ENCODE data around the gene RNU6-9. TPM values are rescaled to one million over a fixed set of nuclear protein-coding genes. Genes with fewer than 3 reads are reported as not detected.

The RNU6-9 gene
- total RNA-seq, 3 donors from 2014 or later (not counting 1 experiment from before 2014, with no cell fraction given): not detected

GRCh38 chr19:884420-885211 is 8.7 kb upstream of the RNU6-9 start:
- DNase-seq (no peak), ATAC-seq (no peak)
- no peaks in the 10 kb centered on the region for H3K27me3 ChIP-seq (ENCODE audit: control insufficient read depth, insufficient read depth, low read length)
- peaks cover 60% of the 10 kb centered on the region for H3K36me3 ChIP-seq (ENCODE audit: control insufficient read depth, insufficient read depth, low read length)
- no peaks in the 10 kb centered on the region for H3K36me3 Mint-ChIP-seq
- 97% methylated on average over 51 of the region's 51 CpGs for whole genome bisulfite sequencing (ENCODE audit: insufficient coverage)
- no peak overlapping the region for H3K27ac Mint-ChIP-seq
- TF ChIP-seq CTCF (IDR thresholded peaks at IDR 0.05): no peak
- no peak overlapping the region for H3K4me3 ChIP-seq (ENCODE audit: low read length)
- H3K9me3 ChIP-seq (ENCODE audit: control insufficient read depth, insufficient read depth, low read length): no peaks in the 10 kb centered on the region
- intact Hi-C loops (cut with micrococcal nuclease): no loop called here
- no peaks in the 10 kb centered on the region for H3K27me3 Mint-ChIP-seq (ENCODE audit: low read depth in 2 of 2)
- H3K4me1 Mint-ChIP-seq: no peaks in the 10 kb centered on the region
- no peak overlapping the region for H3K4me3 Mint-ChIP-seq
- no peak overlapping the region for H3K27ac ChIP-seq (ENCODE audit: low read length)
- no peaks in the 10 kb centered on the region for H3K9me3 Mint-ChIP-seq
- H3K4me1 ChIP-seq (ENCODE audit: control insufficient read depth, insufficient read depth, low read length): peaks cover 31% of the 10 kb centered on the region

- intact Hi-C loops (cut with micrococcal nuclease): no loop called here
- Mint-ChIP-seq H3K4me3 (no peak overlapping the region), H3K36me3 (no peaks in the 10 kb centered on the region), H3K9me3 (no peaks in the 10 kb centered on the region), H3K27ac (no peak overlapping the region), H3K4me1 (no peaks in the 10 kb centered on the region), H3K27me3 (ENCODE audit: low read depth in 2 of 2) (no peaks in the 10 kb centered on the region)
- Histone ChIP-seq H3K4me1 (ENCODE audit: control insufficient read depth, insufficient read depth, low read length) (peaks cover 32% of the 10 kb centered on the region), H3K9me3 (ENCODE audit: control insufficient read depth, insufficient read depth, low read length) (no peaks in the 10 kb centered on the region), H3K4me3 (ENCODE audit: low read length) (no peak overlapping the region), H3K27me3 (ENCODE audit: control insufficient read depth, insufficient read depth, low read length) (no peaks in the 10 kb centered on the region), H3K27ac (ENCODE audit: low read length) (no peak overlapping the region), H3K36me3 (ENCODE audit: control insufficient read depth, insufficient read depth, low read length) (peaks cover 64% of the 10 kb centered on the region)
- 98% methylated on average over 64 of the region's 64 CpGs for WGBS (ENCODE audit: insufficient coverage)
- DNase-seq (no peak), ATAC-seq (no peak)
- no peak for TF ChIP-seq CTCF (IDR thresholded peaks at IDR 0.05)
Measured at GRCh38 chr19:885536-886224, 7.6 kb upstream of the RNU6-9 start.

- H3K4me3 Mint-ChIP-seq: no peak overlapping the region
- Histone ChIP-seq H3K4me3 (ENCODE audit: low read length) (no peak overlapping the region), H3K27ac (ENCODE audit: low read length) (no peak overlapping the region), H3K27me3 (ENCODE audit: control insufficient read depth, insufficient read depth, low read length) (no peaks in the 10 kb centered on the region), H3K9me3 (ENCODE audit: control insufficient read depth, insufficient read depth, low read length) (no peaks in the 10 kb centered on the region), H3K36me3 (ENCODE audit: control insufficient read depth, insufficient read depth, low read length) (peaks cover 52% of the 10 kb centered on the region), H3K4me1 (ENCODE audit: control insufficient read depth, insufficient read depth, low read length) (peaks cover 45% of the 10 kb centered on the region)
- peaks cover 0 to 8% of the 10 kb centered on the region in 2 donors for H3K4me1 Mint-ChIP-seq
- no peak for TF ChIP-seq CTCF (IDR thresholded peaks at IDR 0.05)
- no peaks in the 10 kb centered on the region for H3K27me3 Mint-ChIP-seq (ENCODE audit: low read depth in 2 of 2)
- DNase-seq (no peak), ATAC-seq (no peak)
- no peaks in the 10 kb centered on the region for H3K36me3 Mint-ChIP-seq
- intact Hi-C loops (cut with micrococcal nuclease): no loop called here
- WGBS (ENCODE audit: insufficient coverage): 92% methylated on average over 16 of the region's 16 CpGs
- no peak overlapping the region for H3K27ac Mint-ChIP-seq
- H3K9me3 Mint-ChIP-seq: no peaks in the 10 kb centered on the region
Measured at GRCh38 chr19:887072-887471, 6.2 kb upstream of the RNU6-9 start.

Measured in natural killer cell (primary cell).